RWPE2 (cell line): ENCODE results near the gene ILK.
A peak's percentile ranks its signal among the peaks of the same experiment; 100 is the strongest.

Experiments used
- ATAC-seq: fragments of 200-7000 bp; cut with Tn5 transposase; 3 replicates; pipeline ENCODE4 v1.9.1; 2021; ENCODE audit warnings: low read depth
- DNase-seq: peaks from one replicate; pipeline ENCODE4 v3.0.0-alpha.2; 2020; ENCODE audit warnings: low spot score
- H3K27ac ChIP-seq: fragments of 450-650 bp; 2 replicates; pipeline ENCODE4 v1.5.1; 2017; ENCODE audit warnings: mild to moderate bottlenecking; ENCODE audit not compliant: poor library complexity, severe bottlenecking
- H3K27me3 ChIP-seq: fragments of 250-450 bp; sonication (Bioruptor Pico); 2 replicates; pipeline ENCODE4 v1.5.1; 2021; ENCODE audit warnings: mild to moderate bottlenecking, moderate library complexity; ENCODE audit not compliant: insufficient read depth, poor library complexity, severe bottlenecking
- H3K36me3 ChIP-seq: fragments of 250-450 bp; sonication (Bioruptor Pico); 2 replicates; pipeline ENCODE4 v1.5.1; 2020; ENCODE audit warnings: low read depth, mild to moderate bottlenecking, moderate library complexity
- H3K4me1 ChIP-seq: fragments of 250-450 bp; sonication (Bioruptor Pico); 2 replicates; pipeline ENCODE4 v1.5.1; 2021; ENCODE audit warnings: mild to moderate bottlenecking, moderate library complexity; ENCODE audit not compliant: insufficient read depth, poor library complexity, severe bottlenecking
- H3K4me3 ChIP-seq: fragments of 250-450 bp; sonication (Bioruptor Pico); 2 replicates; pipeline ENCODE4 v1.5.1; 2021; ENCODE audit warnings: mild to moderate bottlenecking, moderate library complexity; ENCODE audit not compliant: severe bottlenecking
- H3K9me3 ChIP-seq: fragments of 250-450 bp; sonication (Bioruptor Pico); 2 replicates; pipeline ENCODE4 v1.5.1; 2021; ENCODE audit warnings: mild to moderate bottlenecking, moderate library complexity; ENCODE audit not compliant: severe bottlenecking
- TF ChIP-seq, protein P1 (sequence below): fragments of 450-650 bp; IDR thresholded peaks from one replicate; pipeline ENCODE4 v1.5.1; 2017; ENCODE audit warnings: mild to moderate bottlenecking, moderate library complexity; ENCODE audit not compliant: poor library complexity, severe bottlenecking

The ILK gene

GRCh38 chr11:6619004-6619745 lies 15.6 kb downstream of the ILK start, which contains the start of gene TPP1:
Gene TPP1 (minus strand): TSS chr11:6619422. CDS start chr11:6619400, 22 bp downstream.
- H3K4me1 ChIP-seq, result peaks cover 4% of the 10 kb centered on the region
- H3K36me3 ChIP-seq, result no peaks in the 10 kb centered on the region
- TF ChIP-seq, protein P1, sequence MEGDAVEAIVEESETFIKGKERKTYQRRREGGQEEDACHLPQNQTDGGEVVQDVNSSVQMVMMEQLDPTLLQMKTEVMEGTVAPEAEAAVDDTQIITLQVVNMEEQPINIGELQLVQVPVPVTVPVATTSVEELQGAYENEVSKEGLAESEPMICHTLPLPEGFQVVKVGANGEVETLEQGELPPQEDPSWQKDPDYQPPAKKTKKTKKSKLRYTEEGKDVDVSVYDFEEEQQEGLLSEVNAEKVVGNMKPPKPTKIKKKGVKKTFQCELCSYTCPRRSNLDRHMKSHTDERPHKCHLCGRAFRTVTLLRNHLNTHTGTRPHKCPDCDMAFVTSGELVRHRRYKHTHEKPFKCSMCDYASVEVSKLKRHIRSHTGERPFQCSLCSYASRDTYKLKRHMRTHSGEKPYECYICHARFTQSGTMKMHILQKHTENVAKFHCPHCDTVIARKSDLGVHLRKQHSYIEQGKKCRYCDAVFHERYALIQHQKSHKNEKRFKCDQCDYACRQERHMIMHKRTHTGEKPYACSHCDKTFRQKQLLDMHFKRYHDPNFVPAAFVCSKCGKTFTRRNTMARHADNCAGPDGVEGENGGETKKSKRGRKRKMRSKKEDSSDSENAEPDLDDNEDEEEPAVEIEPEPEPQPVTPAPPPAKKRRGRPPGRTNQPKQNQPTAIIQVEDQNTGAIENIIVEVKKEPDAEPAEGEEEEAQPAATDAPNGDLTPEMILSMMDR, result no peak
- peak; percentile 94 for ATAC-seq
- DNase-seq, result peak; percentile 84
- H3K4me3 ChIP-seq, result peak within 1 kb of the TSS; percentile 60
- H3K27me3 ChIP-seq, result no peaks in the 10 kb centered on the region
- peak within 1 kb of the TSS; percentile 30 for H3K27ac ChIP-seq
- H3K9me3 ChIP-seq, result no peaks in the 10 kb centered on the region

GRCh38 chr11:6620636-6621035 lies 17.1 kb downstream of the ILK start:
- no peaks in the 10 kb centered on the region for H3K9me3 ChIP-seq

DNA sequence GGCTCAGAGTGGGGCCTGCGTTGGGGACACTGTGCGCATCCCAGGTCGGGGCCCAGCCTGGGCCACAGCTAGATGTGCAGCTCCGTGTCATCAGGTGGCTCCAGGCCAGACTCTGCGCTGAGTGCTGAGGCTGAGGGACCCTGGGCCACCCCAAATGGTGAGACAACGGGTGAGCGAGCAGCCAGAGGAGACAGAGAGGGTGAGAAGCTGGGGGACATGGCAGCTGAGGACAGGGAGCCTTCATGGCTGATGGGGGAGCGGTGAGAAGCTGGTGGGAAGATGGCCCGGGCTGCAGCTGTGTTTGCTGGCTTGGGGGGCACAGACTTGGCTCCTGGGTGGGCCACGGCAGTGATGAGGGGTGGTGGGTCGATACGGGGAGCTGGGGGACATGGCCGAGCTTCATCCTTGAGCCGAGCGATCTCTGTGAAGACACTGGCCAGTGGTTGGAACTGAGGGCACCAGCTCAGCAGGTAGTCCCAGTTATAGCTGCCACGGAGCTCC lies 18.2 kb downstream of the ILK start:
- TF ChIP-seq, protein P1, result no peak
- H3K4me3 ChIP-seq, result no peak overlapping the region

More at GRCh38 chr11:6620636-6621035, 17.1 kb downstream of the ILK start:
- DNase-seq, result no peak
- Histone ChIP-seq H3K4me3 (no peak overlapping the region), H3K36me3 (no peaks in the 10 kb centered on the region), H3K27ac (no peak overlapping the region), H3K27me3 (no peaks in the 10 kb centered on the region), H3K4me1 (peaks cover 4% of the 10 kb centered on the region)
- TF ChIP-seq, protein P1, result no peak
- ATAC-seq, result no peak

GRCh38 chr11:6622261-6623171 lies 18.9 kb downstream of the ILK start:
- peak; percentile 20; the same call in 1 of the 3 replicates for ATAC-seq

More for the DNA sequence above, 18.2 kb downstream of the ILK start:
- ATAC-seq (no peak), DNase-seq (peak; percentile 59)
- Histone ChIP-seq H3K9me3 (no peaks in the 10 kb centered on the region), H3K27ac (no peak overlapping the region), H3K27me3 (no peaks in the 10 kb centered on the region), H3K4me1 (peaks cover 4% of the 10 kb centered on the region), H3K36me3 (no peaks in the 10 kb centered on the region)

More at GRCh38 chr11:6622261-6623171, 18.9 kb downstream of the ILK start:
- no peak overlapping the region for H3K4me3 ChIP-seq
- H3K27ac ChIP-seq, result no peak overlapping the region
- TF ChIP-seq, protein P1, result no peak
- H3K36me3 ChIP-seq, result no peaks in the 10 kb centered on the region
- H3K27me3 ChIP-seq, result no peaks in the 10 kb centered on the region
- H3K9me3 ChIP-seq, result no peaks in the 10 kb centered on the region
- H3K4me1 ChIP-seq, result peaks cover 4% of the 10 kb centered on the region
- peak; percentile 49 for DNase-seq
